ENCODE results near the gene UFD1.

GRCh38 chr22:19517171-19517500 is 38.1 kb upstream of the UFD1 start:
- TF ChIP-seq SUZ12 (IDR thresholded peaks at IDR 0.05; ENCODE audit: extremely low read depth, insufficient read depth, insufficient read length): no peak
- TF ChIP-seq YY1 (IDR thresholded peaks at IDR 0.05; ENCODE audit: insufficient read depth, insufficient read length): no peak
